IMR-90 (cell line): Measurements from ENCODE around the gene PSMG4. TPM values are rescaled to one million over a fixed set of nuclear protein-coding genes. Genes with fewer than 3 reads are reported as not detected.

Source experiments
- ATAC-seq: fragments of 200-7000 bp; cut with Tn5 transposase; 2 replicates; pipeline ENCODE4 v1.9.1; 2020; ENCODE audit warnings: low read depth, mild to moderate bottlenecking, moderate library complexity
- BruUV-seq: library from RNA; stranded (reverse); fragments of 400-500 nt; replicated peaks from 2 replicates; lab custom pipeline; 2021; lab: Mats Ljungman, UMichigan
- CTCF ChIA-PET: fragments of 300-600 bp; formaldehyde crosslinking; extraction: SDS; loops from one replicate; lab custom pipeline; 2021; ENCODE audit warnings: antibody characterized with exemption; lab: Yijun Ruan, JAX
- POLR2A ChIA-PET: fragments of 300-600 bp; sonication (Branson Sonifier 250); formaldehyde crosslinking; loops from one replicate; lab custom pipeline; 2022; ENCODE audit warnings: antibody characterized with exemption; ENCODE audit not compliant: unreplicated experiment; lab: Charles Lee
- DNase-seq: peaks from one replicate; pipeline ENCODE4 v3.0.0; 2013
- H2AFZ ChIP-seq: replicated peaks from 2 replicates; pipeline ENCODE3; 2013; ENCODE audit warnings: low read length, mild to moderate bottlenecking; ENCODE audit not compliant: poor library complexity
- H2AK5ac ChIP-seq: 2 replicates; pipeline ENCODE4 v1.6.1; 2013; ENCODE audit warnings: low read depth, low read length, inconsistent platforms
- H2AK9ac ChIP-seq: replicated peaks from 2 replicates; pipeline ENCODE3; 2013; ENCODE audit warnings: mild to moderate bottlenecking, low read depth, low read length, moderate library complexity; ENCODE audit not compliant: poor library complexity
- H2BK120ac ChIP-seq: 2 replicates; pipeline ENCODE4 v1.6.1; 2013; ENCODE audit warnings: low read depth, low read length, inconsistent platforms
- H2BK15ac ChIP-seq: 3 replicates; pipeline ENCODE4 v1.6.1; 2013; ENCODE audit warnings: low read depth, low read length, inconsistent platforms
- H2BK20ac ChIP-seq: 2 replicates; pipeline ENCODE4 v1.6.1; 2013; ENCODE audit warnings: low read depth, mild to moderate bottlenecking, inconsistent platforms, low read length, moderate library complexity
- H2BK5ac ChIP-seq: 2 replicates; pipeline ENCODE4 v1.6.1; 2013; ENCODE audit warnings: mild to moderate bottlenecking, low read depth, low read length, inconsistent platforms; ENCODE audit not compliant: poor library complexity, severe bottlenecking
- H3K14ac ChIP-seq: replicated peaks from 2 replicates; pipeline ENCODE4 v1.6.1; 2013; ENCODE audit warnings: low read depth, low read length, inconsistent platforms
- H3K18ac ChIP-seq: 2 replicates; pipeline ENCODE4 v1.6.1; 2013; ENCODE audit warnings: low read depth, low read length, control low read depth
- H3K23ac ChIP-seq: 2 replicates; pipeline ENCODE4 v1.6.1; 2013; ENCODE audit warnings: low read depth, low read length, inconsistent platforms
- H3K27ac ChIP-seq: 2 replicates; pipeline ENCODE4 v1.5.1; 2013; ENCODE audit warnings: mild to moderate bottlenecking, control low read depth, low read length; ENCODE audit not compliant: insufficient read depth
- H3K27me3 ChIP-seq: 2 replicates; pipeline ENCODE4 v1.6.1; 2013; ENCODE audit warnings: low read length; ENCODE audit not compliant: control insufficient read depth, insufficient read depth
- H3K36me3 ChIP-seq: 2 replicates; pipeline ENCODE4 v1.6.1; 2013; ENCODE audit warnings: low read length, mixed read lengths; ENCODE audit not compliant: control insufficient read depth, insufficient read depth
- H3K4ac ChIP-seq: 2 replicates; pipeline ENCODE4 v1.6.1; 2013; ENCODE audit warnings: low read depth, low read length, inconsistent platforms
- H3K4me1 ChIP-seq: 2 replicates; pipeline ENCODE4 v1.6.1; 2013; ENCODE audit warnings: low read length, mixed read lengths; ENCODE audit not compliant: control insufficient read depth, insufficient read depth
- H3K4me2 ChIP-seq: 2 replicates; pipeline ENCODE4 v1.6.1; 2013; ENCODE audit warnings: low read depth, mild to moderate bottlenecking, control low read depth, low read length, moderate library complexity
- H3K4me3 ChIP-seq: 2 replicates; pipeline ENCODE4 v1.5.1; 2013; ENCODE audit warnings: low read depth, mild to moderate bottlenecking, control low read depth, low read length, moderate library complexity; ENCODE audit not compliant: insufficient read depth
- H3K56ac ChIP-seq: 2 replicates; pipeline ENCODE4 v1.6.1; 2013; ENCODE audit warnings: low read length, inconsistent platforms; ENCODE audit not compliant: insufficient read depth; ENCODE audit errors: extremely low read depth
- H3K79me1 ChIP-seq, 2 experiments: 2 replicates each; pipeline ENCODE4 v1.6.1; 2013; ENCODE audit warnings: low read length in 2 of 2, inconsistent platforms in 1 of 2, low read depth in 1 of 2
- H3K9ac ChIP-seq: 2 replicates; pipeline ENCODE4 v1.6.1; 2013; ENCODE audit warnings: low read depth, low read length, control low read depth
- H3K9me1 ChIP-seq: 2 replicates; pipeline ENCODE4 v1.6.1; 2013; ENCODE audit warnings: low read length, inconsistent platforms; ENCODE audit not compliant: insufficient read depth
- H3K9me3 ChIP-seq: 2 replicates; pipeline ENCODE4 v1.6.1; 2013; ENCODE audit warnings: low read length; ENCODE audit not compliant: control insufficient read depth, insufficient read depth
- H4K20me1 ChIP-seq: 2 replicates; pipeline ENCODE4 v1.6.1; 2013; ENCODE audit warnings: low read length, inconsistent platforms; ENCODE audit not compliant: insufficient read depth
- H4K5ac ChIP-seq: 2 replicates; pipeline ENCODE4 v1.6.1; 2013; ENCODE audit warnings: mild to moderate bottlenecking, low read depth, low read length, control low read depth
- H4K8ac ChIP-seq, 2 experiments: 2 replicates each; pipeline ENCODE4 v1.6.1; 2013; ENCODE audit warnings: low read depth in 2 of 2, low read length in 2 of 2, control low read depth in 1 of 2, inconsistent platforms in 1 of 2
- H4K91ac ChIP-seq: 2 replicates; pipeline ENCODE4 v1.6.1; 2013; ENCODE audit warnings: low read depth, low read length, inconsistent platforms; ENCODE audit not compliant: insufficient read depth
- BHLHE40 ChIP-seq: fragments of 150-350 bp; IDR thresholded peaks from 2 replicates; pipeline ENCODE4 v1.6.1; 2016; ENCODE audit warnings: mild to moderate bottlenecking, low read depth, low read length
- CEBPB ChIP-seq: IDR thresholded peaks from 2 replicates; pipeline ENCODE4 v1.6.1; 2012; ENCODE audit warnings: low read depth, low read length, improper control_type of control experiment
- CHD1 ChIP-seq: IDR thresholded peaks from 2 replicates; pipeline ENCODE4 v1.6.1; 2012; ENCODE audit warnings: low read depth, low read length, improper control_type of control experiment
- CTCF ChIP-seq: conservative IDR thresholded peaks from 2 replicates; pipeline ENCODE4 v1.5.1; 2012; ENCODE audit warnings: mild to moderate bottlenecking, low read depth, low read length, improper control_type of control experiment
- ELK1 ChIP-seq: fragments of 150-350 bp; IDR thresholded peaks from 2 replicates; pipeline ENCODE4 v1.6.1; 2016; ENCODE audit warnings: low read depth, mild to moderate bottlenecking, low read length, moderate library complexity, borderline replicate concordance
- FOS ChIP-seq: fragments of 150-350 bp; IDR thresholded peaks from 2 replicates; pipeline ENCODE4 v1.6.1; 2016; ENCODE audit warnings: low read depth, low read length
- MAFK ChIP-seq: IDR thresholded peaks from 2 replicates; pipeline ENCODE4 v1.6.1; 2012; ENCODE audit warnings: low read depth, low read length, improper control_type of control experiment
- MAZ ChIP-seq: IDR thresholded peaks from 2 replicates; pipeline ENCODE4 v1.6.1; 2012; ENCODE audit warnings: low read depth, mild to moderate bottlenecking, low read length, improper control_type of control experiment, moderate library complexity, borderline replicate concordance
- MXI1 ChIP-seq: IDR thresholded peaks from 2 replicates; pipeline ENCODE4 v1.6.1; 2012; ENCODE audit warnings: low read depth, mild to moderate bottlenecking, low read length, moderate library complexity, borderline replicate concordance
- NFE2L2 ChIP-seq: fragments of 150-350 bp; IDR thresholded peaks from 2 replicates; pipeline ENCODE4 v1.6.1; 2016; ENCODE audit warnings: low read depth, mild to moderate bottlenecking, low read length
- RCOR1 ChIP-seq: IDR thresholded peaks from 2 replicates; pipeline ENCODE4 v1.6.1; 2012; ENCODE audit warnings: mild to moderate bottlenecking, low read length, improper control_type of control experiment; ENCODE audit not compliant: insufficient replicate concordance
- SMC3 ChIP-seq: fragments of 150-350 bp; IDR thresholded peaks from 2 replicates; pipeline ENCODE4 v1.6.1; 2016; ENCODE audit warnings: low read depth, mild to moderate bottlenecking, antibody characterized with exemption, low read length, moderate library complexity
- USF2 ChIP-seq: fragments of 150-350 bp; IDR thresholded peaks from 2 replicates; pipeline ENCODE4 v1.6.1; 2017; ENCODE audit warnings: mild to moderate bottlenecking, antibody characterized with exemption, low read length, low read depth
- WGBS, 2 experiments: methylation state at CpG; one replicate each; pipeline versions ENCODE4 v1.1.5 to v1.1.7; 2013; ENCODE audit warnings: missing lambda C conversion rate in 2 of 2; ENCODE audit not compliant: insufficient read length in 1 of 2; ENCODE audit errors: extremely low coverage in 2 of 2; 5-methylcytosine and 5-hydroxymethylcytosine counted together
- dilution Hi-C: fragments of 300-500 bp; cut with HindIII; formaldehyde crosslinking; loops from one replicate; pipeline ENCODE4 v1.14.3; 2018; ENCODE audit warnings: low sequenced_read_pairs; ENCODE audit not compliant: unreplicated experiment
- in situ Hi-C: fragments of 300-500 bp; cut with MboI; formaldehyde crosslinking; loops from 3 replicates; pipeline ENCODE4 v1.14.3; 2019; ENCODE audit warnings: low sequenced_read_pairs, inconsistent platforms, mixed read lengths
- intact Hi-C: fragments of 100-400 bp; cut with micrococcal nuclease; formaldehyde crosslinking; loops from 2 replicates; pipeline ENCODE4 v1.10.0; 2022
- polyA plus RNA-seq, 3 experiments: library from polyadenylated mRNA; depleted of rRNA; stranded (reverse); fragments of >200 nt; gene quantifications; 2 replicates each; pipeline ENCODE4 v1.2.3, GENCODE V29; 2012; ENCODE audit warnings: low replicate concordance in 1 of 3
- total RNA-seq: library from RNA; depleted of rRNA; stranded (reverse); fragments of >200 nt; gene quantifications from 2 replicates; pipeline ENCODE4 v1.2.3, GENCODE V29; 2012

Gene PSMG4
- total and polyA plus RNA-seq, 2 of the 4 experiments (the other 2 are of a cell fraction), result 5.6 to 13.4 TPM

DNA sequence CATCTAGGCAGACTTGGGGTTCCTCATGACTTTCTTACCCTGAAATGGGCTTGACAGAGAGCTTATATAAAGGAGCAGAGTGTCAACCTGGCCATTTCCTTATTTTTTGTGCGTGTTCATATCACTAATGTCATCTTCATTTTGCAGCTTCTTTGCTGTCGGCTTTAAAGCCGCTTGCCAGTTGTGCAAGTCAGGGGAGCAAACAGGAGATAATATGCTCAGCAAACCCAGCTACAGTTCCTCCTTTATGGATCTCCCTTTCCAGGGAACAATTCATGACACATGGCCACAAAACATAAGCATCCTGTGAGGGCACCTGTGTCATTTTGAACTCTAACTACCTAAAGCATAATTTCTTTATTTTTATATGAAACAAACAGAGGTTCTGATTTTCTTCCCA, 24.8 kb upstream of the PSMG4 start:
- Histone ChIP-seq H2BK120ac (no peak overlapping the region), H3K9me3 (peaks cover 2% of the 10 kb centered on the region; the same call in 1 of the 2 replicates), H3K9me1 (0 out of 2 replicates have a peak, but pooled peaks cover 3% of the 10 kb centered on the region), H2BK20ac (no peak overlapping the region), H4K20me1 (no peaks in the 10 kb centered on the region), H3K27me3 (peaks cover 20% of the 10 kb centered on the region), H2AK5ac (no peak overlapping the region), H3K36me3 (no peaks in the 10 kb centered on the region), H3K4me1 (peaks cover 3% of the 10 kb centered on the region; the same call in 1 of the 2 replicates), H2BK5ac (no peak overlapping the region), H3K56ac (no peak overlapping the region), H3K79me1 (no peaks in the 10 kb centered on the region), H2AK9ac (no peak overlapping the region), H2BK15ac (no peak overlapping the region), H2AFZ (no peak overlapping the region), H3K14ac (no peak overlapping the region), H3K18ac (no peak overlapping the region), H3K4me2 (no peak overlapping the region), H3K27ac (no peak overlapping the region), H3K4ac (no peak overlapping the region), H4K8ac (no peak overlapping the region), H4K5ac (no peak overlapping the region), H3K9ac (no peak overlapping the region), H3K4me3 (no peak overlapping the region), H4K91ac (no peak overlapping the region), H3K23ac (no peak overlapping the region)
- no TSS peak for BruUV-seq
- ChIA-PET CTCF (no interaction called here), POLR2A (no interaction called here)
- DNase-seq (no peak), ATAC-seq (no peak)
- TF ChIP-seq BHLHE40 (no peak), CHD1 (no peak), USF2 (no peak), RCOR1 (no peak), CEBPB (no peak), NFE2L2 (no peak), FOS (no peak), MXI1 (no peak), ELK1 (no peak), MAFK (no peak), CTCF (no peak), SMC3 (no peak), MAZ (no peak)
- dilution Hi-C loops, result no loop called here
- intact Hi-C loops, result no loop called here
- WGBS, 2 experiments, result 100% methylated on average over 2 of the region's 3 CpGs; no CpG with 5 or more reads in 1 of the 2 experiments
- in situ Hi-C loops, result no loop called here
